Trophoblast cell (in vitro differentiated cells and primary cell): ENCODE measurements around the gene PALM3.

Experiments used
- DNase-seq, 2 donors: peaks; one replicate each; pipeline ENCODE4 v3.0.0-alpha.2; 2016
- H2AFZ ChIP-seq: 2 replicates; pipeline ENCODE4 v1.6.1; 2013; ENCODE audit warnings: low read length, moderate library complexity, mild to moderate bottlenecking; ENCODE audit not compliant: insufficient read depth, poor library complexity
- H2AK5ac ChIP-seq: 2 replicates; pipeline ENCODE4 v1.6.1; 2013; ENCODE audit warnings: mild to moderate bottlenecking, low read length
- H2BK120ac ChIP-seq: 2 replicates; pipeline ENCODE4 v1.6.1; 2013; ENCODE audit warnings: low read length, mild to moderate bottlenecking, moderate library complexity; ENCODE audit not compliant: insufficient read depth, poor library complexity
- H2BK12ac ChIP-seq: 2 replicates; pipeline ENCODE4 v1.6.1; 2013; ENCODE audit warnings: mild to moderate bottlenecking, low read length, moderate library complexity
- H2BK5ac ChIP-seq: 2 replicates; pipeline ENCODE4 v1.6.1; 2013; ENCODE audit warnings: low read length, low read depth, moderate library complexity, mild to moderate bottlenecking; ENCODE audit not compliant: poor library complexity
- H3K14ac ChIP-seq: 2 replicates; pipeline ENCODE4 v1.6.1; 2013; ENCODE audit warnings: mild to moderate bottlenecking, low read length
- H3K18ac ChIP-seq: 2 replicates; pipeline ENCODE4 v1.6.1; 2013; ENCODE audit warnings: mild to moderate bottlenecking, low read length
- H3K23ac ChIP-seq: 2 replicates; pipeline ENCODE4 v1.6.1; 2013; ENCODE audit warnings: low read length
- H3K27ac ChIP-seq: 2 replicates; pipeline ENCODE4 v1.5.1; 2013; ENCODE audit warnings: low read depth, mild to moderate bottlenecking, inconsistent platforms, low read length, moderate library complexity
- H3K27me3 ChIP-seq: 2 replicates; pipeline ENCODE4 v1.6.1; 2013; ENCODE audit warnings: inconsistent platforms, mild to moderate bottlenecking, low read length, moderate library complexity; ENCODE audit not compliant: insufficient read depth
- H3K36me3 ChIP-seq, 2 experiments: 1 replicate in 1 of 2; 2 replicates in 1 of 2; pipeline ENCODE4 v1.6.1; 2013; ENCODE audit warnings: low read length in 2 of 2, mild to moderate bottlenecking in 2 of 2, moderate library complexity in 1 of 2; ENCODE audit not compliant: insufficient read depth in 2 of 2, control insufficient read depth in 1 of 2
- H3K4ac ChIP-seq: 2 replicates; pipeline ENCODE4 v1.6.1; 2013; ENCODE audit warnings: low read depth, mild to moderate bottlenecking, low read length, moderate library complexity
- H3K4me1 ChIP-seq, 2 experiments: 1 replicate in 1 of 2; 2 replicates in 1 of 2; pipeline ENCODE4 v1.6.1; 2013; ENCODE audit warnings: low read length in 2 of 2, mild to moderate bottlenecking in 2 of 2, moderate library complexity in 1 of 2; ENCODE audit not compliant: insufficient read depth in 2 of 2, control insufficient read depth in 1 of 2
- H3K4me2 ChIP-seq: 2 replicates; pipeline ENCODE4 v1.6.1; 2013; ENCODE audit warnings: inconsistent platforms, mild to moderate bottlenecking, low read length, moderate library complexity
- H3K4me3 ChIP-seq: 2 replicates; pipeline ENCODE4 v1.5.1; 2013; ENCODE audit warnings: mild to moderate bottlenecking, low read depth, low read length, inconsistent platforms
- H3K79me1 ChIP-seq: one replicate; pipeline ENCODE4 v1.6.1; 2013; ENCODE audit warnings: low read length
- H3K79me2 ChIP-seq: 2 replicates; pipeline ENCODE4 v1.6.1; 2013; ENCODE audit warnings: low read length, mild to moderate bottlenecking; ENCODE audit not compliant: control insufficient read depth, insufficient read depth, poor library complexity
- H3K9ac ChIP-seq: 2 replicates; pipeline ENCODE4 v1.6.1; 2013; ENCODE audit warnings: mild to moderate bottlenecking, low read length
- H3K9me3 ChIP-seq: 2 replicates; pipeline ENCODE4 v1.6.1; 2013; ENCODE audit warnings: low read depth, mild to moderate bottlenecking, control low read depth, inconsistent platforms, low read length; ENCODE audit not compliant: insufficient read depth
- H4K12ac ChIP-seq: 2 replicates; pipeline ENCODE4 v1.6.1; 2013; ENCODE audit warnings: low read depth, mild to moderate bottlenecking, low read length, moderate library complexity
- H4K8ac ChIP-seq: 2 replicates; pipeline ENCODE4 v1.6.1; 2013; ENCODE audit warnings: low read depth, mild to moderate bottlenecking, low read length, moderate library complexity
- H4K91ac ChIP-seq: one replicate; pipeline ENCODE4 v1.6.1; 2013; ENCODE audit warnings: low read depth, mild to moderate bottlenecking, low read length, moderate library complexity
- WGBS: extraction: QIAGEN DNeasy Blood & Tissue Kit; methylation state at CpG from one replicate; pipeline ENCODE4 v1.1.7; 2013; ENCODE audit warnings: missing lambda C conversion rate; ENCODE audit not compliant: insufficient read length, insufficient coverage; ENCODE audit errors: extremely low coverage; 5-methylcytosine and 5-hydroxymethylcytosine counted together

The PALM3 gene

GRCh38 chr19:14102756-14103155, 40.9 kb upstream of the PALM3 start:
- Histone ChIP-seq H3K4ac (no peak overlapping the region), H2BK12ac (no peak overlapping the region), H3K4me2 (no peak overlapping the region), H3K9me3 (peaks cover 2% of the 10 kb centered on the region), H2AFZ (no peak overlapping the region), H4K12ac (no peak overlapping the region), H3K9ac (no peak overlapping the region), H3K18ac (no peak overlapping the region), H3K4me1 (peaks cover 0 to 2% of the 10 kb centered on the region in 2 experiments), H3K27me3 (no peaks in the 10 kb centered on the region), H4K8ac (no peak overlapping the region), H3K27ac (no peak overlapping the region), H3K79me1 (no peaks in the 10 kb centered on the region), H2AK5ac (no peak overlapping the region), H3K36me3 (peaks cover 33 to 39% of the 10 kb centered on the region in 2 experiments), H3K4me3 (no peak overlapping the region), H2BK120ac (no peak overlapping the region), H3K79me2 (no peaks in the 10 kb centered on the region), H3K23ac (no peak overlapping the region), H2BK5ac (no peak overlapping the region), H4K91ac (no peak overlapping the region), H3K14ac (no peak overlapping the region)
- no peak for DNase-seq
- no CpG with 5 or more reads among the region's 10 CpGs for WGBS

- no peaks in the 10 kb centered on the region for H3K27me3 ChIP-seq
- WGBS = no CpG with 5 or more reads among the region's 11 CpGs
- H3K4me3 ChIP-seq = no peak overlapping the region
- H3K27ac ChIP-seq = no peak overlapping the region
- peaks cover 0 to 2% of the 10 kb centered on the region in 2 experiments for H3K4me1 ChIP-seq
- no peak overlapping the region for H4K8ac ChIP-seq
- no peak overlapping the region for H2AK5ac ChIP-seq
- no peak overlapping the region for H3K4me2 ChIP-seq
- no peaks in the 10 kb centered on the region for H3K79me1 ChIP-seq
- peaks cover 2% of the 10 kb centered on the region for H3K9me3 ChIP-seq
- H3K14ac ChIP-seq = no peak overlapping the region
- no peak overlapping the region for H2BK120ac ChIP-seq
- H2BK5ac ChIP-seq = no peak overlapping the region
- H3K36me3 ChIP-seq = peaks cover 39 to 42% of the 10 kb centered on the region in 2 experiments
- H3K79me2 ChIP-seq = no peaks in the 10 kb centered on the region
- no peak overlapping the region for H3K18ac ChIP-seq
- no peak overlapping the region for H2BK12ac ChIP-seq
- H2AFZ ChIP-seq = no peak overlapping the region
- no peak overlapping the region for H3K9ac ChIP-seq
- no peak overlapping the region for H4K91ac ChIP-seq
- H3K23ac ChIP-seq = no peak overlapping the region
- no peak overlapping the region for H3K4ac ChIP-seq
- H4K12ac ChIP-seq = no peak overlapping the region
- no peak for DNase-seq
Observed at GRCh38 chr19:14102102-14102696, 40.3 kb upstream of the PALM3 start.

GRCh38 chr19:14101003-14101545, 39.2 kb upstream of the PALM3 start:
- Histone ChIP-seq H4K8ac (no peak overlapping the region), H3K4me2 (no peak overlapping the region), H2AFZ (no peak overlapping the region), H3K36me3 (peaks cover 42 to 45% of the 10 kb centered on the region in 2 experiments), H3K9me3 (peaks cover 2% of the 10 kb centered on the region), H3K79me1 (no peaks in the 10 kb centered on the region), H3K4me3 (no peak overlapping the region), H3K14ac (no peak overlapping the region), H3K4ac (no peak overlapping the region), H3K9ac (no peak overlapping the region), H3K18ac (no peak overlapping the region), H2BK5ac (no peak overlapping the region), H3K4me1 (peaks cover 0 to 2% of the 10 kb centered on the region in 2 experiments), H3K23ac (no peak overlapping the region), H2BK12ac (no peak overlapping the region), H3K79me2 (no peaks in the 10 kb centered on the region), H4K12ac (no peak overlapping the region), H3K27ac (no peak overlapping the region), H3K27me3 (no peaks in the 10 kb centered on the region), H2BK120ac (no peak overlapping the region), H2AK5ac (no peak overlapping the region), H4K91ac (no peak overlapping the region)
- no peak for DNase-seq
- no CpG with 5 or more reads among the region's 6 CpGs for WGBS

- Histone ChIP-seq H4K8ac (no peak overlapping the region), H2BK12ac (no peak overlapping the region)
Observed at GRCh38 chr19:14097532-14098151, 35.8 kb upstream of the PALM3 start.

More at GRCh38 chr19:14097532-14098151, 35.8 kb upstream of the PALM3 start:
- no peak overlapping the region for H4K91ac ChIP-seq
- peaks cover 32 to 33% of the 10 kb centered on the region in 2 experiments for H3K36me3 ChIP-seq
- no peak overlapping the region for H2AFZ ChIP-seq
- H3K14ac ChIP-seq = no peak overlapping the region
- no CpG with 5 or more reads among the region's 21 CpGs for WGBS
- no peak overlapping the region for H3K4ac ChIP-seq
- no peak overlapping the region for H3K18ac ChIP-seq
- H3K23ac ChIP-seq = no peak overlapping the region
- H3K79me1 ChIP-seq = no peaks in the 10 kb centered on the region
- no peaks in the 10 kb centered on the region for H3K79me2 ChIP-seq
- H3K27ac ChIP-seq = no peak overlapping the region
- no peak overlapping the region for H2BK120ac ChIP-seq
- no peaks in the 10 kb centered on the region for H3K27me3 ChIP-seq
- no peak overlapping the region for H3K4me2 ChIP-seq
- H3K4me1 ChIP-seq = peaks cover 0 to 2% of the 10 kb centered on the region in 2 experiments
- H4K12ac ChIP-seq = no peak overlapping the region
- no peak overlapping the region for H3K9ac ChIP-seq
- DNase-seq = no peak
- no peak overlapping the region for H2AK5ac ChIP-seq
- H3K9me3 ChIP-seq = peaks cover 7% of the 10 kb centered on the region
- no peak overlapping the region for H3K4me3 ChIP-seq
- H2BK5ac ChIP-seq = no peak overlapping the region
